Activated T-cell treated with anti-CD3 and anti-CD28 coated beads, Interleukin-2, amount 50 U/mL, for 48 hours (primary cell): Measurements from ENCODE around the gene NAAA.
"Not testable (repeated sequence)": the region's sequence is repeated elsewhere in the genome, so short reads cannot be mapped to it uniquely, and the experiment has no call there.

Source experiments
- DNase-seq, 2 experiments: peaks; one replicate each; pipeline ENCODE4 v3.0.0-alpha.2; 2020

The NAAA gene

DNA sequence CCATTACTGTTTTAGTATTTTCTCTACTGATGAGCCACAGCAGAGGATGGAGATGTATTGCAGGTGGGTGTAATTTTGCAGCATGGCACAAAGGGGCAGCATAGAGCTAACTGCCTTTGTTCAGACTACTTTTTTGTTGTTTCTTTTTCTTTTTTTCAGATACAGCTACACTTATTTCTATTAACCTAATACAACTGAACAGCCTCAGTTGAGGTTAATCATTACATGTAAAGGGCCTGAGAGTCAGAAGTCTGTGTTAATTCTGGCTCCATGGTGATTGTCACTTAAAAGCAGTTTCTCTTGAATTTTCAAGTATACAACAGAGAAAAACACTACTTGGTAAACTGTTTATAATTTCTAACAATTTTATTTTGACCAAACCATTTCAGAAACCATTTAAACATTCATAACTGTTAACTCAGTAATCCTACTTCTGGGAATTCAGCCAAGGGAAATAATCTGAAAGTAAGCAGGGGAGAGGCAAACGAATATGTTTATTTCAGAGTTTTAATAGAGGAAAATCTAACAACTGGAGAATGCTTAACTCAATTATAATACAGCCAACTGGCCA, 24.6 kb downstream of the NAAA start:
- peak in 1 of 2 experiments; percentile 21 for DNase-seq

GRCh38 chr4:75912968-75913367, 27.8 kb downstream of the NAAA start:
- no peak for DNase-seq

DNA sequence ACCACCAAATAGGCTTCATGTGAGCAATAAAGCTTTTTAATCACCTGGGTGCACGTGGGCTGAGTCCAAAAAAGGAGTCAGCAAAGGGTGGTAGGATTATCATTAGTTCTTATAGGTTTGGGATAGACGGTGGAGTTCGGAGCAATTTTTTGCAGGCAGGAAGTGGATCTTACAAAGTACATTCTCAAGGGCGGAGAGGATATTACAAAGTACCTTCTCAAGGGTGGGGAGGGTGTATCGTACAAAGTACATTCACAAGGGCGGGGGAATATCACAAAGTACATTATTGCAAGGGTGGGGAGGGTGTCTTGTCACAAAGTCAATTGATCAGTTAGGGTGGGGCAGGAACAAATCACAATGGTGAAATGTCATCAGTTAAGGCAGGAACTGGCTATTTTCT, 30.0 kb downstream of the NAAA start:
- DNase-seq = not testable (repeated sequence)

- no peak for DNase-seq
Measured at GRCh38 chr4:75909405-75909804, 31.4 kb downstream of the NAAA start.

GRCh38 chr4:75908555-75908954, 32.3 kb downstream of the NAAA start:
- DNase-seq = no peak

DNA sequence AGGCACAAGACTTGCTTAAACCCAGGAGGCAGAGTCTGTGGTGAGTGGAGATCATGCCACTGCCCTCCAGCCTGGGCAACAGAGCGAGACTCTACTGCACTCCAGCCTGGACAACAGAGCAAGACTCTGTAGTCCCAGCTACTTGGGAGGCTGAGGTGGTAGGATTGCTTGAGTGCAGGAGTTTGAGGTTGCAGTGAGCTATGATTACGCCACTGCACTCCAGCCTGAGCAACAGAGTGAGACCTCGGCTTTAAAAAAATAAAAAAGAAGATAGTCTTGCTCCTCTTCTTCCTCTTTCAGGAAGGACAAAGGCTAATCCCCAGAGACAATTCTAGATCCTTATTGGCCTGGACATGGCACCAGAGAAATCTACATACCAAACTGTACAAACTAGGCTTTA, 32.8 kb downstream of the NAAA start:
- no peak for DNase-seq

DNA sequence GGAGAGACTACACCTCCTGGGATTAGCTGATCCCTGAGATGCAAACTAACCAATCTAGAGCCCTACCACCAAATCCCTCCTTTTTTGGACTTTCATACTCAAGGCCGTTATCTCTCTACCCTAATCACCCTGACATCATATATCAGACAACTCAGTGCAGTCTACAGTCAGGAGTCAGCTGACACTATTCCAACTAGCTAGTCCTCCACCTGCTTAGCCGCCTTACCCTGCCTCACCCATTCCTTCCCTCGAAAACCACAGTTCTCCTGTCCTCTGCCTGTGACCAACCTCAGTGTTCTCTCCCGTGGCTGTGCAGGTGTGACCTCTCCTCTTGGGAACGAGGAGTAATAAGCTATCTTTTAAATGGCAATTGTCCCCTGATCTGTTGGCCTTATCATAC, 36.7 kb downstream of the NAAA start:
- no peak for DNase-seq

GRCh38 chr4:75902352-75902751, 38.5 kb downstream of the NAAA start, which contains the start of gene PPEF2:
PPEF2 (minus strand) TSS chr4:75902452; CDS start chr4:75896325, 6,127 bp downstream.
- DNase-seq = no peak

DNA sequence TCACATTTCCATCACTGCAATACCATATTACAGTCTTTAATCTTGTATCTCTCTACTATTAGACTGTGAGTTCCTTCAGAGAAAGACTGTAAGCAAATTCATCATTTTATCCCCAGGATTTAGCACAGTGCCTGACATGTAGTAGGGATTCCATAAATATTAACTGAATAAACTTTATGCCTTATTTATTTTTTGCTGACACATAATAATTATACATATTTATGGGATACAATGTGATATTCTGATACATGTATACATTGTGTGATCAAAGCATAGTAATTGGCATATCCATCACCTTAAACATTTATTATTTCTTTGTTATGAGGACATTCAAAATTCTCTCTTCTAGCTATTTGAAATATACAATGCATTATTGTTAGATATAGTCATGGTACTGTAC, 42.3 kb downstream of the NAAA start:
- no peak for DNase-seq

DNA sequence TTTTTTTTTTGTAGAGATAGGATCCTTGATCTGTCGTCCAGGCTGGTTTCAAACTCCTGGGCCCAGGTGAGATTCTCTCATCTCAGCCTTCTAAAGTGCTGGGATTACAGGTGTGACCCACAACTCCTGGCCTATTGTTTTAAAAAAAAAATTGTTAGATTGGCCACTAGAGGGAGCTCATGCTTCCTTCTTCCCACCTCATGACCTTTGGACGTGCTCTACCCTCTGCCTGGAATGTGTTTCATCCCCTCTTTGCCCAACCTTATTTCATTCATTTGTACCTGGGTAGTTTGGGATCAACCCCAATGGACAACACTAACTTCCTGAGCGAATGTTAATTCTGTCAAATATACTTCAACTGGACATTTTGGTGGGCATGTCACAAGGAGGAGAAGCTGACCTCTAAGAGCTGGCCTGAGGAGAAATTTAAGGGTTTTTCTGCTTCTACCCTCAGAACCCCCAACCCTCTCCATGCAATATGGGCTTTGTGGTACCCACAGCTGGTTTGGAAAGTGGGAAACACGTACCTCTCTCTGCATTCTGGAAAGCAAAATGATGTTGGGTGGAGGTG, 45.0 kb downstream of the NAAA start:
- DNase-seq = peak in 1 of 2 experiments; percentile 21

- DNase-seq = no peak
Measured at GRCh38 chr4:75892508-75892907, 48.3 kb downstream of the NAAA start.

GRCh38 chr4:75891611-75892010, 49.2 kb downstream of the NAAA start:
- no peak for DNase-seq

GRCh38 chr4:75889537-75890199, 51.1 kb downstream of the NAAA start:
- DNase-seq = no peak

DNA sequence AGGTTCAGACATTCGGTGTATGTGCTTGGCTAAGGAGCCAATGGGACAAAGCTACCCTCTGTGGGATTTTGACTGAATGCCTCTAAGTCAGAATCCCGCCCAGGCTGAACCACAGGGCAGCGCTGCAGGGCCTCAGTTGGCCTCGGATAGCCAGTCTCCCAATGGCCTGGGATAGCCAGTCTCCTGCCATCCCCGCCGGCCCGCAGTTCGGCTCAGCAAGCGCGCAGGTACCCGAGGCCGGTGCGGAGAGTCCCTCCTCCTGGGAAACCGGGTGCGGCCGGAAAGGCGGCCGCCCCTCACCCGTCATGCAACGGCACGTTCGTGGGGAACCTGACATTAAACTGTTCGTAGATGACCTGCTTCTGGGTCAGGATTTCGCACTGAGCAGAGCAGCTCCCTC, 54.7 kb downstream of the NAAA start:
- DNase-seq = no peak

DNA sequence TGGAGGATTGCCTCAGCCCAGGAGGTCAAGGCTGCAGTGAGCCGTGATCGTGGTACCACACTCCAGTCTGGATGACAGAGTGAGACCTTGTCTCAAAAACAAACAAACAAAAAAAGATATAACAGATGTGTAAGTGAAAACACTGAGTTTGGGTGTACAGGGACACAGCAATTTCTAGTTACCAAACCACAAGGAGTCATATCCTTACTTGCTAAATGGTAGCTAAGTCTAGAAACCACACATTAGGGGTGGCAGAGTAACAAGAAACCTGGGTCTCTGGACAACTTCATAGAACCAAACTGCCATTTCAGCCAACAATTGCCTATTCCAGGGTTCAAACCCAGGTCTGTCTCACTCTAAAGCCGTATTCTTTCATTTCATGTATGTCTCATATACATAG, 59.3 kb downstream of the NAAA start:
- DNase-seq = no peak

- no peak for DNase-seq
Measured at GRCh38 chr4:75880278-75880677, 60.5 kb downstream of the NAAA start.

GRCh38 chr4:75878246-75878756, 62.5 kb downstream of the NAAA start:
- DNase-seq = no peak

DNA sequence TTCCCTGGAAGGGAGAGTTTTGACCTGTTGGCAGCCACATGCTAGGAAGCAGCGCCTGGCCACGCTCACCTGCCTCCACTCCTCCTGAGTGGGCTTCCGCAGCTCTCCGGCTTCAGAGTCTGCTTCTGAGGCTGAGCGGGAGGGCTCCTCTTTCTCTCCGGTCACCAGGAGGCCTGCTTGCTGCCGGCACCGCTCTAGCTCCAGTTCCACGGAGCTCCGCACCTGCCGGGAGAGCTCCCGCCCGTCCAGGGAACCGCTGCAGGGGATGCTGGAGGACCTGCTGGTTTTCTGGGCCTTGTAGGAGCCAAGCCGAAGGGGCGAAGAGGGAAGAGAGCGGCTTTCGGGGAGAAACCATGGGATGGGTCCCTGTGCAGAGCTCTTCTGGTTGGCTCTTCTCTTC, 64.6 kb downstream of the NAAA start:
- DNase-seq = no peak

GRCh38 chr4:75869100-75869499, 71.7 kb downstream of the NAAA start:
- no peak for DNase-seq

DNA sequence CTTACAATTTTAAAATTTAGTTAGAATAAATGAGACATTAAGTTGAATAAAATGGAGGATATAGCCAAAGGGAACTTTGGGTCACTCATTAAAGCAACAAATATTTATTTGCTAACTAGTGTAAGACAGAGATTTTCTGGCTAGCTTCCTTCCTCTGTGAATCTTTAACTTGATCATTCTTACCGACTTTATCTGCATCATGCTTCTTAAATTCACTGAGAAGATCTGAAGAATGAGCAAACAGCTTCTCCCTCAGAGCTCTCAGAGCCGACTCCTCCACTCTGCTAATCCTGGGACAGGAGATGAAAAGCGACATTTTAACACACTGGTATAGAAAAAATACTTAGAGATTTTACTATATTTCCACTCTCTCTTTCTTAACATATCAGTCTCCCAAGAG, 73.7 kb downstream of the NAAA start:
- no peak for DNase-seq
